ENCODE results near the gene TWF2. TPM values are rescaled to one million over a fixed set of nuclear protein-coding genes. Genes with fewer than 3 reads are reported as not detected.

TWF2 gene
- total RNA-seq, 2 donors from 2014 or later = 52.2 to 69.2 TPM

DNA sequence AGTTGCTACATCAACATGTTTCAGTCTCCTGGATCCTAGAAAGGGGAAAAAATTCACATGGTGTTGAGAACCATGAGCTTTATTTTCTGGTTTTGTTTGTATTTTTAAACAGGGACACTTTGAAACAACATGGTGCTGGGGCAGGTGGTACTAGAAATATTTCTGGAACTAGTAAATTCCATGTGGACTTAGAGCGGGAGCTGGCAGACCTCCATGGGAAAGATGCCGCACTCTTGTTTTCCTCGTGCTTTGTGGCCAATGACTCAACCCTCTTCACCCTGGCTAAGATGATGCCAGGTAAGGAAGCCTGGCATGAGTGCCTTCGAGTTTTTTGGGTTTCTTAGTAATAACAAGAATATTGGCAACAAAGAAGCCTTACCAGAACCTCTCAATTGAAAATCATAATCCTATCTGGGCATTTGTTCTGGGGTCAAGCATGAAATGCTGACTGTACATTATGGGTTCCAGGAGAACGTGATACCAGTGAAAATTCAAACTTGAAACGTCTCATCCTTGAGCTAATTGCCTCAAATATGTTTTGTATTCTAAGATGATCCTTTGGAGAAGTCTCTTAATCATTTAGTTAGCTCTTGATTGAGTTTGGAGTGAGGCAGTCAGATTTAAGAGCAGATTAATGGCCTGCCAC, 33.1 kb downstream of the TWF2 start:
- ATAC-seq (ENCODE audit: insufficient number of reproducible peaks, low FRiP score, low read depth) = no peak
- Histone ChIP-seq H3K36me3 (peaks cover 75% of the 10 kb centered on the region), H3K27ac (no peak overlapping the region), H3K4me3 (no peak overlapping the region), H3K4me1 (ENCODE audit: control insufficient read depth in 1 of 2, low read depth in 2 of 2) (no peaks in the 10 kb centered on the region), H3K27me3 (replicated peaks; ENCODE audit: insufficient read depth) (no peaks in the 10 kb centered on the region), H3K9me3 (no peaks in the 10 kb centered on the region)
- no peak for DNase-seq (ENCODE audit: low spot score)
- TF ChIP-seq, protein P1, sequence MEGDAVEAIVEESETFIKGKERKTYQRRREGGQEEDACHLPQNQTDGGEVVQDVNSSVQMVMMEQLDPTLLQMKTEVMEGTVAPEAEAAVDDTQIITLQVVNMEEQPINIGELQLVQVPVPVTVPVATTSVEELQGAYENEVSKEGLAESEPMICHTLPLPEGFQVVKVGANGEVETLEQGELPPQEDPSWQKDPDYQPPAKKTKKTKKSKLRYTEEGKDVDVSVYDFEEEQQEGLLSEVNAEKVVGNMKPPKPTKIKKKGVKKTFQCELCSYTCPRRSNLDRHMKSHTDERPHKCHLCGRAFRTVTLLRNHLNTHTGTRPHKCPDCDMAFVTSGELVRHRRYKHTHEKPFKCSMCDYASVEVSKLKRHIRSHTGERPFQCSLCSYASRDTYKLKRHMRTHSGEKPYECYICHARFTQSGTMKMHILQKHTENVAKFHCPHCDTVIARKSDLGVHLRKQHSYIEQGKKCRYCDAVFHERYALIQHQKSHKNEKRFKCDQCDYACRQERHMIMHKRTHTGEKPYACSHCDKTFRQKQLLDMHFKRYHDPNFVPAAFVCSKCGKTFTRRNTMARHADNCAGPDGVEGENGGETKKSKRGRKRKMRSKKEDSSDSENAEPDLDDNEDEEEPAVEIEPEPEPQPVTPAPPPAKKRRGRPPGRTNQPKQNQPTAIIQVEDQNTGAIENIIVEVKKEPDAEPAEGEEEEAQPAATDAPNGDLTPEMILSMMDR (IDR thresholded peaks at IDR 0.05) = no peak

DNA sequence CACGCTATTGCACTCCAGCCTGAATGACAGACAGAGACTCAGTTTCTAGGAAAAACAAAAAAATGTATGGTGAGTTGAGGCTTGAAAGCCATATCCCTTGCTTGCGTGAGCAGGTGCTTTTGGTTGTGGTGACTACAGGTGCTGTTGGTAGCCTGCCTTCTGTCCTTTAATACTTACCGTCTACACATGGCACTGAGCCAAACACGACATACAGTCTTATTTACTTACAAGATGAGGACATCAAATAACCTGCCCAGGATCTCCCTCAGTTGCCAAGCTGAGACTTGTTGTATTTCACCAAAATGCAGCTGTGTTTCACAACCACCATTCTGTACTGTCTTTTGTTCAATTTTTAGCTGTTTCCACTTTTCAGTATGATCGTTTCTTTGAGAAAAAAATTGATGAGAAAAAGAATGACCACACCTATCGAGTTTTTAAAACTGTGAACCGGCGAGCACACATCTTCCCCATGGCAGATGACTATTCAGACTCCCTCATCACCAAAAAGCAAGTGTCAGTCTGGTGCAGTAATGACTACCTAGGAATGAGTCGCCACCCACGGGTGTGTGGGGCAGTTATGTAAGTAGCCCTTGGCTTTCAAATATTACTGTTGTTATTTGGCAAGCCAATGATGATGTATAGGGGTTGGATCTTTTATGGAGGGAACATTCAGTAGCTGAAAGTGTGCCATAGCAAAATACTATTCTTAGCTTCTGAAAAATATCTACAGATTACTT, 34.5 kb downstream of the TWF2 start:
- no peaks in the 10 kb centered on the region for H3K27me3 ChIP-seq (replicated peaks; ENCODE audit: insufficient read depth)
- no peaks in the 10 kb centered on the region for H3K9me3 ChIP-seq
- DNase-seq (ENCODE audit: low spot score) (no peak), ATAC-seq (ENCODE audit: insufficient number of reproducible peaks, low FRiP score, low read depth) (no peak)
- H3K4me1 ChIP-seq (ENCODE audit: control insufficient read depth in 1 of 2, low read depth in 2 of 2) = peaks cover 3 to 7% of the 10 kb centered on the region in 2 donors
- no peak overlapping the region for H3K4me3 ChIP-seq
- H3K27ac ChIP-seq = no peak overlapping the region
- peaks cover 62% of the 10 kb centered on the region for H3K36me3 ChIP-seq
- TF ChIP-seq, protein P1 (IDR thresholded peaks at IDR 0.05) = no peak

DNA sequence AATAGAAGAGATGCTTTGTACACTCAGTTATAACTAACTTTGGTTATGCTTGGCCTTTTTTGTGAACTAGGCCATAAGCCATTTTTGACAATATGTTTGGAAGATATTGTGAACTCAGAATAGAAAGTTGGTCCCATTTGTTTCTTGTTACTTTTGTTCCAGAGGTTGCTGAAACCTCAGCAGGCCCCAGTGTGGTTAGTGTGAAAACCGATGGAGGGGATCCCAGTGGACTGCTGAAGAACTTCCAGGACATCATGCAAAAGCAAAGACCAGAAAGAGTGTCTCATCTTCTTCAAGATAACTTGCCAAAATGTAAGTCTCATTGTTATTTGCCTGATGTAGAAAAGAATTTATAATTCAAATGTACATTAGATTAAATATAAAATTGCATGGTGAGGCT, 35.3 kb downstream of the TWF2 start:
- DNase-seq (ENCODE audit: low spot score) = no peak
- Histone ChIP-seq H3K9me3 (no peaks in the 10 kb centered on the region), H3K27ac (no peak overlapping the region), H3K4me3 (no peak overlapping the region), H3K4me1 (ENCODE audit: control insufficient read depth in 1 of 2, low read depth in 2 of 2) (peaks cover 10 to 15% of the 10 kb centered on the region in 2 donors), H3K36me3 (peaks cover 55% of the 10 kb centered on the region), H3K27me3 (replicated peaks; ENCODE audit: insufficient read depth) (no peaks in the 10 kb centered on the region)
- no peak for ATAC-seq (ENCODE audit: insufficient number of reproducible peaks, low FRiP score, low read depth)
- TF ChIP-seq, protein P1 (IDR thresholded peaks at IDR 0.05) = no peak

DNA sequence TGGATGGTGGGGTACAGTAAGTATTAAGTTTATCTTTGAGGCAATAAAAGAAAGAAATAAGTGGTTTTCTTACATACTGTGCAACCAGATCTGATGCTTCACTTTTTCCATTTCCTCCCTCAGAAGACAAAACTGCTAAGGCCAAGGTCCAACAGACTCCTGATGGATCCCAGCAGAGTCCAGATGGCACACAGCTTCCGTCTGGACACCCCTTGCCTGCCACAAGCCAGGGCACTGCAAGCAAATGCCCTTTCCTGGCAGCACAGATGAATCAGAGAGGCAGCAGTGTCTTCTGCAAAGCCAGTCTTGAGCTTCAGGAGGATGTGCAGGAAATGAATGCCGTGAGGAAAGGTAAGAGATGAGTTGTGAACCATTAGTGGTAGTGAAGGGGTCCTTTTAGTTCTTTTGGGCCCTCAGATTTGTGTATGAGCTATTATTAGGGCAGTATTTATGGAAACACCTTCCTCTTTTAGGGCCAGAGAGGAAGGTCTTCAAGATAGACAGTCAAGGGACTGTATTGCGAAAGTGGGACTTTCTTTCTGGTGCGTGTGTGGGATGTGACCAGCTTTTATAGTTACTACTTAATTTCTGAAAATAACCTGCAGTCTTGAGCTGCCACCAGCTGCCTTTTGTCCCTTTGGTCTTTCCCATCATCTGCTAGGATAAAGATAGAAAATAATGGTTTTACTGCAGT, 36.4 kb downstream of the TWF2 start:
- Histone ChIP-seq H3K36me3 (peaks cover 44% of the 10 kb centered on the region), H3K4me1 (ENCODE audit: control insufficient read depth in 1 of 2, low read depth in 2 of 2) (peaks cover 10 to 22% of the 10 kb centered on the region in 2 donors), H3K27me3 (replicated peaks; ENCODE audit: insufficient read depth) (no peaks in the 10 kb centered on the region), H3K27ac (no peak overlapping the region), H3K9me3 (no peaks in the 10 kb centered on the region), H3K4me3 (no peak overlapping the region)
- no peak for DNase-seq (ENCODE audit: low spot score)
- ATAC-seq (ENCODE audit: insufficient number of reproducible peaks, low FRiP score, low read depth) = no peak
- TF ChIP-seq, protein P1 (IDR thresholded peaks at IDR 0.05) = no peak
